ENCODE results near the gene ZNF865.

DNA sequence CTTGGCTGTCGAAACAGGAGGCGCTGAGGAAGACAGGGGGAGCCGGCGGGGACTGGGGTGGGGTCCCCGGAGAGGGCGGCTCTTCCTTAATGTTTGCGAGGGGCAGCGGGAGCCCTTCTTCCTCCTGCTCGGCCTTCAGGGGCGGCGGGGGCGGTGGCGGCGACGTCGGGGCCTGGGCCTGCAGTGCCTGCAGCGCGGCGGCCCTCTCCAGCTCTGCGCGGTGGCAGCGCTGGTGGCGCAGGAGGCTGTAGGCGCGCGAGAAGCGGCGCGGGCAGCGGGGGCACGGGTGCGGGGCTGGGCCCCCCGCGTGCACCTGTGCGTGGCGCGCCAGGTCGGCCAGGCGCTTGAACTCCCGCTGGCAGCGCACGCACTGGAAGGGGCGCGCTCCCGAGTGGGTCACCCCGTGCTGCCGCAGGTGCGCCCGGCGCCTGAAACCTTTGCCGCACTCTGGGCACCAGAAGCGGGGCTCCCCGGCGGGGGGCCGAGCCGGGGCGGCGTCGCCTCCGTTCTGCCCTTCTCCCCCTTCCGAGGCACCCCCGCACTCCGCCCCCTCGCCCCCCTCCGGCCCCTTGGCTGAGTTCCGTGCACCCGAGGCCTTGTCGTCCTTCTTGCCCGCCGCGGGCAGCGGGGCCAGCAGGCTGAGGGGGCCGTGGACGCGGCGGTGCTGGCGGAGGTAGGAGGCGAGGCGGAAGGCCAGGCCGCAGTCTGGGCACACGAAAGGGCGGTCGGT lies 27.3 kb upstream of the ZNF865 start:
- TF ChIP-seq CTCF (IDR thresholded peaks at IDR 0.05; ENCODE audit: borderline replicate concordance, extremely low read depth, low read length, poor library complexity, severe bottlenecking) (no peak), EZH2 (IDR thresholded peaks at IDR 0.05; ENCODE audit: borderline replicate concordance, low read depth, low read length, severe bottlenecking) (no peak)
